K562 (cell line): ENCODE measurements around the gene PLPP6. TPM values are rescaled to one million over a fixed set of nuclear protein-coding genes. Genes with fewer than 3 reads are reported as not detected.

Experiments used
- CC2D1A ChIP-seq: fragments of 450-650 bp; IDR thresholded peaks from 2 replicates; pipeline ENCODE4 v1.6.1; 2017; ENCODE audit warnings: mild to moderate bottlenecking
- CHCHD3 ChIP-seq: fragments of 250-450 bp; sonication (Bioruptor Pico); IDR thresholded peaks from 2 replicates; pipeline ENCODE4 v2.1.2; 2022; ENCODE audit warnings: mild to moderate bottlenecking
- CHD4 ChIP-seq: fragments of 200-600 bp; sonication (generic); IDR thresholded peaks from 3 replicates; pipeline ENCODE4 v1.6.1; 2012; ENCODE audit warnings: low read depth, mild to moderate bottlenecking, mixed read lengths, low read length, inconsistent platforms; ENCODE audit not compliant: insufficient read depth, insufficient replicate concordance, poor library complexity, severe bottlenecking
- DMBX1 ChIP-seq: fragments of 250-450 bp; sonication (Bioruptor Pico); IDR thresholded peaks from 2 replicates; pipeline ENCODE4 v1.8.0; 2022; ENCODE audit warnings: inconsistent platforms, mild to moderate bottlenecking, moderate library complexity, borderline replicate concordance
- HDAC6 ChIP-seq: IDR thresholded peaks from 2 replicates; pipeline ENCODE4 v1.6.1; 2012; ENCODE audit warnings: low read depth, mild to moderate bottlenecking, control low read depth, inconsistent platforms, low read length, moderate library complexity
- HMBOX1 ChIP-seq: sonication (generic); IDR thresholded peaks from 2 replicates; pipeline ENCODE4 v1.6.1; 2016
- NONO ChIP-seq, 2 experiments: fragments of 200-400 bp in 1 of 2; fragments of 450-650 bp in 1 of 2; formaldehyde crosslinking in 1 of 2; IDR thresholded peaks; 2 replicates each; pipeline ENCODE4 v1.6.1; 2017; ENCODE audit warnings: low read depth in 2 of 2, mild to moderate bottlenecking in 2 of 2, moderate library complexity in 2 of 2, low read length in 1 of 2
- PHB ChIP-seq: fragments of 250-450 bp; sonication (Bioruptor Pico); IDR thresholded peaks from 2 replicates; pipeline ENCODE4 v1.5.0; 2021
- TCF3 ChIP-seq: sonication (generic); formaldehyde crosslinking; IDR thresholded peaks from 2 replicates; pipeline ENCODE4 v1.4.0; 2020; ENCODE audit warnings: mild to moderate bottlenecking, missing genetic modification reagents
- ZBTB40 ChIP-seq, 2 experiments: fragments of 450-650 bp in 1 of 2; sonication (generic) in 1 of 2; formaldehyde crosslinking in 1 of 2; IDR thresholded peaks; 2 replicates each; pipeline versions ENCODE4 v1.7.1 to v1.9.0; 2016 to 2022; ENCODE audit warnings: inconsistent platforms in 1 of 2, mild to moderate bottlenecking in 1 of 2, missing genetic modification reagents in 1 of 2
- ZBTB9 ChIP-seq: fragments of 450-650 bp; formaldehyde crosslinking; IDR thresholded peaks from 2 replicates; pipeline ENCODE4 v1.4.0; 2020; ENCODE audit warnings: mild to moderate bottlenecking, moderate library complexity
- ZNF511 ChIP-seq: sonication (generic); formaldehyde crosslinking; IDR thresholded peaks from 2 replicates; pipeline ENCODE4 v1.8.0; 2022; ENCODE audit warnings: mild to moderate bottlenecking, missing genetic modification reagents
- ZNF785 ChIP-seq: fragments of 250-450 bp; sonication (Bioruptor Pico); IDR thresholded peaks from 2 replicates; pipeline ENCODE4 v1.4.0; 2020; ENCODE audit warnings: mild to moderate bottlenecking
- ZZZ3 ChIP-seq: fragments of 450-650 bp; IDR thresholded peaks from 2 replicates; pipeline ENCODE4 v1.6.1; 2016; ENCODE audit warnings: antibody characterized with exemption, mild to moderate bottlenecking, moderate library complexity
- polyA plus RNA-seq, 8 experiments: library from polyadenylated mRNA; depleted of rRNA in 4 of 8; stranded (reverse) in 5 of 8; unstranded in 3 of 8; fragments of >200 nt; fragmentation: Nextera tagmentation in 2 of 8; fragmentation: Illumina TruSeq in 1 of 8; extraction: Ambion mirVana in 2 of 8; extraction: Trizol in 1 of 8; gene quantifications; 2 replicates each; pipeline versions ENCODE4 v1.2.1 to v1.2.3, GENCODE V29; 2011 to 2014; ENCODE audit warnings: inconsistent platforms in 1 of 8, missing spikeins in 1 of 8
- total RNA-seq, 7 experiments: library from RNA; depleted of rRNA in 6 of 7; stranded (reverse); fragments of >200 nt in 6 of 7; fragmentation: Illumina TruSeq in 2 of 7; extraction: Trizol in 2 of 7; gene quantifications; 2 replicates each; pipeline versions ENCODE4 v1.2.1 to v1.2.3, GENCODE V29; 2011 to 2021; ENCODE audit warnings: low replicate concordance in 1 of 7

PLPP6 gene
- total and polyA plus RNA-seq, 9 of the 15 experiments (the other 6 are each of a cell fraction or from before 2014, with no cell fraction given) = 1.9 to 8.9 (median 5.6) TPM

- peak; percentile 92 for TF ChIP-seq ZBTB40 (IDR thresholded peaks at IDR 0.05)
- no peak for TF ChIP-seq ZBTB40 (CRISPR knock-in tag; IDR thresholded peaks at IDR 0.05)
- TF ChIP-seq ZNF785 (CRISPR knock-in tag) = no peak
- peak in 1 of 2 experiments; percentile 15; a peak in 1 of 4 replicates for TF ChIP-seq NONO (IDR thresholded peaks at IDR 0.05; ENCODE audit: low read depth in 2 of 2, low read length in 1 of 2)
- no peak for TF ChIP-seq TCF3 (CRISPR knock-in tag)
- no peak for TF ChIP-seq HDAC6
- TF ChIP-seq ZNF511 (CRISPR knock-in tag) = no peak
- TF ChIP-seq ZZZ3 = no peak
- TF ChIP-seq ZBTB9 (CRISPR knock-in tag) = no peak
- no peak for TF ChIP-seq PHB (CRISPR knock-in tag)
- TF ChIP-seq CC2D1A = no peak
- no peak for TF ChIP-seq CHD4
- TF ChIP-seq HMBOX1 = no peak
- TF ChIP-seq DMBX1 (CRISPR knock-in tag) = no peak
- TF ChIP-seq CHCHD3 (CRISPR knock-in tag) = no peak
Observed at GRCh38 chr9:4679268-4680172, 17.4 kb downstream of the PLPP6 start, which contains the start of gene CDC37L1 (continued).
